DMS 273 treated with DMSO at 0.1 percent for 48 hours (cell line): ENCODE data around the gene DNAJB12.
A peak's percentile ranks its signal among the peaks of the same experiment; 100 is the strongest.
"Not testable (repeated sequence)": the region's sequence is repeated elsewhere in the genome, so short reads cannot be mapped to it uniquely, and the experiment has no call there.

Source experiments
- DNase-seq: peaks from one replicate; lab custom pipeline; 2025; lab: John Stamatoyannopoulos, UW

DNAJB12 gene

GRCh38 chr10:72331575-72332422 lies 22.9 kb downstream of the DNAJB12 start:
- DNase-seq, result peak; percentile 96

GRCh38 chr10:72330069-72330426 lies 24.7 kb downstream of the DNAJB12 start:
- DNase-seq, result no peak

GRCh38 chr10:72329290-72330068 lies 25.2 kb downstream of the DNAJB12 start:
- no peak for DNase-seq

- no peak for DNase-seq
These were observed 25.9 kb downstream of the DNAJB12 start for GRCh38 chr10:72328829-72329204.

- peak; percentile 52 for DNase-seq
These were observed 26.5 kb downstream of the DNAJB12 start for GRCh38 chr10:72328045-72328828.

- DNase-seq, result not testable (repeated sequence)
These were observed 27.8 kb downstream of the DNAJB12 start for GRCh38 chr10:72326665-72327603.

- DNase-seq, result peak; percentile 92
These were observed 29.2 kb downstream of the DNAJB12 start for GRCh38 chr10:72325243-72326175.

- DNase-seq, result no peak
These were observed 30.9 kb downstream of the DNAJB12 start for GRCh38 chr10:72323771-72324191.

GRCh38 chr10:72323108-72323749 lies 31.5 kb downstream of the DNAJB12 start:
- no peak for DNase-seq

- no peak for DNase-seq
These were observed 32.2 kb downstream of the DNAJB12 start for GRCh38 chr10:72322280-72323058.

GRCh38 chr10:72322030-72322279 lies 32.8 kb downstream of the DNAJB12 start:
- no peak for DNase-seq

GRCh38 chr10:72321248-72322029 lies 33.3 kb downstream of the DNAJB12 start:
- DNase-seq, result no peak

GRCh38 chr10:72320676-72321247 lies 34.0 kb downstream of the DNAJB12 start:
- peak; percentile 97 for DNase-seq

- DNase-seq, result no peak
These were observed 35.1 kb downstream of the DNAJB12 start for GRCh38 chr10:72319416-72320254.

GRCh38 chr10:72318418-72319262 lies 36.1 kb downstream of the DNAJB12 start:
- no peak for DNase-seq
